CD4-positive, alpha-beta T cell treated with Interleukin-15 for 1 hour (primary cell): ENCODE data around the gene MYO16.

Experiments
- DNase-seq: peaks from one replicate; pipeline ENCODE4 v3.0.0-alpha.2; 2020

The MYO16 gene

GRCh38 chr13:109160887-109161669, 531.7 kb downstream of the MYO16 start:
- DNase-seq, result no peak

- DNase-seq, result peak; percentile 66
Observed at GRCh38 chr13:109162248-109163036, 533.0 kb downstream of the MYO16 start.

GRCh38 chr13:109163037-109163379, 533.6 kb downstream of the MYO16 start:
- no peak for DNase-seq

GRCh38 chr13:109165417-109165904, 536.0 kb downstream of the MYO16 start:
- no peak for DNase-seq

GRCh38 chr13:109166804-109167203, 537.4 kb downstream of the MYO16 start:
- DNase-seq, result no peak

- no peak for DNase-seq
Observed at GRCh38 chr13:109172136-109172535, 542.7 kb downstream of the MYO16 start.

GRCh38 chr13:109175666-109176065, 546.3 kb downstream of the MYO16 start:
- DNase-seq, result no peak

- DNase-seq, result no peak
Observed at GRCh38 chr13:109180905-109181425, 551.6 kb downstream of the MYO16 start.

GRCh38 chr13:109182777-109183465, 553.5 kb downstream of the MYO16 start:
- DNase-seq, result no peak

GRCh38 chr13:109191413-109191812, 562.0 kb downstream of the MYO16 start:
- no peak for DNase-seq

GRCh38 chr13:109192306-109192705, 562.9 kb downstream of the MYO16 start:
- DNase-seq, result no peak

- DNase-seq, result no peak
Observed at GRCh38 chr13:109196948-109197347, 567.5 kb downstream of the MYO16 start.

GRCh38 chr13:109198585-109198984, 569.2 kb downstream of the MYO16 start:
- no peak for DNase-seq

GRCh38 chr13:109199280-109199679, 569.9 kb downstream of the MYO16 start:
- DNase-seq, result no peak

GRCh38 chr13:109200556-109200955, 571.1 kb downstream of the MYO16 start:
- no peak for DNase-seq

- DNase-seq, result no peak
Observed at GRCh38 chr13:109203587-109203986, 574.2 kb downstream of the MYO16 start.

GRCh38 chr13:109204252-109204651, 574.8 kb downstream of the MYO16 start:
- DNase-seq, result no peak

GRCh38 chr13:109204657-109205056, 575.2 kb downstream of the MYO16 start:
- no peak for DNase-seq

- no peak for DNase-seq
Observed at GRCh38 chr13:109205315-109205714, 575.9 kb downstream of the MYO16 start.

GRCh38 chr13:109206616-109207015, 577.2 kb downstream of the MYO16 start:
- no peak for DNase-seq

- DNase-seq, result no peak
Observed at GRCh38 chr13:109207622-109208021, 578.2 kb downstream of the MYO16 start.

GRCh38 chr13:109208522-109208921, 579.1 kb downstream of the MYO16 start:
- DNase-seq, result no peak

- DNase-seq, result no peak
Observed at GRCh38 chr13:109209526-109209925, 580.1 kb downstream of the MYO16 start.
